ENCODE data around the gene BCL6B.

DNA sequence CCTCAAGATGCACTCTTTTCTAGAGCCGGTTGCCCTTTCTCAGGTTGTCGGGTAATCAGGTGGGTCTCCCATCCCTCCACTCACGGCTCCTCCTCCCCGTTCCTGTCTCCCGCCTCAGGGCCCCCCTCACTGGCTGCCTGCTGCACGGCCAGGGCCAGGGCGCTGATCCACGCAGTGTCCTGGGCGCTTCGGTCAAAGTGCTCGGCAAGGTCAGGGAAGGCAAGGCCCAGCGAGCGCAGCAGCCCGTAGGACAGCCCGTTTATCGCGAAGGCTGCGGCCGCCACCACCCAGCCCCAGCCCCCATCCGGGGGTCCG, 20.3 kb downstream of the BCL6B start:
- TF ChIP-seq EZH2 (IDR thresholded peaks at IDR 0.05): no peak
- TF ChIP-seq POLR2AphosphoS5 (IDR thresholded peaks at IDR 0.05; ENCODE audit: borderline replicate concordance, low read depth, low read length): no peak
- no peak for TF ChIP-seq FOXP2 (optimal IDR thresholded peaks at IDR 0.05; ENCODE audit: control extremely low read depth, extremely low read length, insufficient read depth)

Data from SK-N-MC (cell line).